HEK293 (cell line): ENCODE measurements around the gene ATAD2B.

Experiments used
- CTCF ChIA-PET: fragments of 350-600 bp; formaldehyde crosslinking; extraction: SDS; loops from one replicate; lab custom pipeline; 2021; ENCODE audit warnings: antibody characterized with exemption; lab: Yijun Ruan, JAX
- POLR2A ChIA-PET: fragments of 300-600 bp; formaldehyde crosslinking; extraction: SDS; loops from one replicate; lab custom pipeline; 2020; ENCODE audit warnings: antibody characterized with exemption, inconsistent platforms; lab: Yijun Ruan, JAX
- H3K27ac ChIP-seq: fragments of 200-500 bp; sonication (Bioruptor generic); 2 replicates; pipeline ENCODE4 v1.5.1; 2014; ENCODE audit warnings: low read depth, low read length, control low read depth, inconsistent platforms; ENCODE audit errors: extremely low read depth
- H3K36me3 ChIP-seq, 2 experiments: fragments of 200-500 bp in 1 of 2; sonication (Bioruptor generic) in 1 of 2; 1 replicate in 1 of 2; 2 replicates in 1 of 2; pipeline ENCODE4 v1.5.1; 2014 to 2017; ENCODE audit warnings: inconsistent platforms in 2 of 2, low read length in 2 of 2; ENCODE audit not compliant: control insufficient read depth in 2 of 2, insufficient read depth in 1 of 2
- H3K4me1 ChIP-seq: fragments of 200-500 bp; sonication (Bioruptor generic); 2 replicates; pipeline ENCODE4 v1.5.1; 2014; ENCODE audit warnings: mild to moderate bottlenecking, low read length, inconsistent platforms; ENCODE audit not compliant: control insufficient read depth, insufficient read depth
- H3K4me3 ChIP-seq: 2 replicates; pipeline ENCODE4 v1.5.1; 2011; ENCODE audit warnings: low read depth, mild to moderate bottlenecking, control low read depth, low read length, moderate library complexity
- H3K9me3 ChIP-seq: fragments of 200-500 bp; sonication (Bioruptor generic); 2 replicates; pipeline ENCODE4 v1.5.1; 2014; ENCODE audit warnings: low read depth, low read length, inconsistent platforms; ENCODE audit not compliant: control insufficient read depth, insufficient read depth
- CTCF ChIP-seq: fragments of 450-650 bp; formaldehyde crosslinking; IDR thresholded peaks from 2 replicates; pipeline ENCODE4 v1.5.1; 2016; ENCODE audit warnings: missing biosample characterization, missing genetic modification characterization
- FEZF1 ChIP-seq: fragments of 450-650 bp; formaldehyde crosslinking; IDR thresholded peaks from 2 replicates; pipeline ENCODE4 v1.5.1; 2016; ENCODE audit warnings: missing biosample characterization, missing genetic modification characterization
- GLIS2 ChIP-seq: fragments of 450-650 bp; formaldehyde crosslinking; IDR thresholded peaks from 2 replicates; pipeline ENCODE4 v1.5.1; 2016; ENCODE audit warnings: missing biosample characterization, missing genetic modification characterization
- KLF8 ChIP-seq: fragments of 450-650 bp; formaldehyde crosslinking; IDR thresholded peaks from 2 replicates; pipeline ENCODE4 v1.5.1; 2016; ENCODE audit warnings: missing biosample characterization, missing genetic modification characterization
- PRDM4 ChIP-seq: fragments of 450-650 bp; formaldehyde crosslinking; IDR thresholded peaks from 2 replicates; pipeline ENCODE4 v1.5.1; 2017; ENCODE audit warnings: missing biosample characterization, missing genetic modification characterization
- RBAK ChIP-seq: fragments of 450-650 bp; formaldehyde crosslinking; IDR thresholded peaks from 2 replicates; pipeline ENCODE4 v1.5.1; 2016; ENCODE audit warnings: missing biosample characterization, missing genetic modification characterization
- ZBTB11 ChIP-seq: fragments of 450-650 bp; formaldehyde crosslinking; conservative IDR thresholded peaks from 2 replicates; pipeline ENCODE4 v1.5.1; 2016; ENCODE audit warnings: low read depth, missing biosample characterization, missing genetic modification characterization
- ZBTB21 ChIP-seq: fragments of 450-650 bp; formaldehyde crosslinking; IDR thresholded peaks from 2 replicates; pipeline ENCODE4 v1.5.1; 2017; ENCODE audit warnings: missing biosample characterization, missing genetic modification characterization
- ZBTB7A ChIP-seq: fragments of 450-650 bp; formaldehyde crosslinking; IDR thresholded peaks from 2 replicates; pipeline ENCODE4 v1.5.1; 2016; ENCODE audit warnings: low read depth, missing biosample characterization, missing genetic modification characterization
- ZNF121 ChIP-seq: fragments of 450-650 bp; formaldehyde crosslinking; IDR thresholded peaks from 2 replicates; pipeline ENCODE4 v1.5.1; 2016; ENCODE audit warnings: missing biosample characterization, missing genetic modification characterization
- ZNF221 ChIP-seq: fragments of 450-650 bp; formaldehyde crosslinking; IDR thresholded peaks from 2 replicates; pipeline ENCODE4 v1.5.1; 2017; ENCODE audit warnings: missing biosample characterization, missing genetic modification characterization, borderline replicate concordance
- ZNF23 ChIP-seq: fragments of 450-650 bp; formaldehyde crosslinking; IDR thresholded peaks from 2 replicates; pipeline ENCODE4 v1.5.1; 2016; ENCODE audit warnings: missing biosample characterization, missing genetic modification characterization, borderline replicate concordance
- ZNF24 ChIP-seq: fragments of 450-650 bp; formaldehyde crosslinking; IDR thresholded peaks from 2 replicates; pipeline ENCODE4 v1.5.1; 2016; ENCODE audit warnings: missing biosample characterization, missing genetic modification characterization
- ZNF354C ChIP-seq: fragments of 450-650 bp; formaldehyde crosslinking; IDR thresholded peaks from 2 replicates; pipeline ENCODE4 v1.5.1; 2016; ENCODE audit warnings: missing biosample characterization, missing genetic modification characterization, low read depth, borderline replicate concordance
- ZNF416 ChIP-seq: fragments of 450-650 bp; formaldehyde crosslinking; IDR thresholded peaks from 2 replicates; pipeline ENCODE4 v1.5.1; 2016; ENCODE audit warnings: missing biosample characterization, missing genetic modification characterization
- ZNF560 ChIP-seq: fragments of 450-650 bp; formaldehyde crosslinking; IDR thresholded peaks from 2 replicates; pipeline ENCODE4 v1.5.1; 2017; ENCODE audit warnings: missing biosample characterization, missing genetic modification characterization, borderline replicate concordance
- ZNF621 ChIP-seq: fragments of 450-650 bp; formaldehyde crosslinking; IDR thresholded peaks from 2 replicates; pipeline ENCODE4 v1.5.1; 2017; ENCODE audit warnings: missing biosample characterization, missing genetic modification characterization
- ZNF664 ChIP-seq: fragments of 450-650 bp; formaldehyde crosslinking; IDR thresholded peaks from 2 replicates; pipeline ENCODE4 v1.5.1; 2016; ENCODE audit warnings: missing biosample characterization, missing genetic modification characterization
- ZNF692 ChIP-seq: fragments of 450-650 bp; formaldehyde crosslinking; IDR thresholded peaks from 2 replicates; pipeline ENCODE4 v1.5.1; 2016; ENCODE audit warnings: missing biosample characterization, missing genetic modification characterization
- ZNF843 ChIP-seq: fragments of 450-650 bp; formaldehyde crosslinking; IDR thresholded peaks from 2 replicates; pipeline ENCODE4 v1.5.1; 2016; ENCODE audit warnings: missing biosample characterization, missing genetic modification characterization
- ZSCAN23 ChIP-seq: fragments of 450-650 bp; formaldehyde crosslinking; IDR thresholded peaks from 2 replicates; pipeline ENCODE4 v1.5.1; 2016; ENCODE audit warnings: missing biosample characterization, missing genetic modification characterization
- TF ChIP-seq, protein P1 (sequence below): fragments of 450-650 bp; formaldehyde crosslinking; IDR thresholded peaks from 2 replicates; pipeline ENCODE4 v1.5.1; 2016; ENCODE audit warnings: missing biosample characterization, missing genetic modification characterization, borderline replicate concordance

The ATAD2B gene

GRCh38 chr2:23944976-23945375, 18.1 kb upstream of the ATAD2B start:
- H3K4me1 ChIP-seq = peaks cover 12% of the 10 kb centered on the region
- H3K9me3 ChIP-seq = no peaks in the 10 kb centered on the region
- ChIA-PET CTCF (interaction anchor here (0.5 to 1.4 kb wide), 4 partner anchors 18 to 407 kb away, joined by 3 to 9 read pairs (median 3); partner anchors contain the start of gene ATAD2B), POLR2A (interaction anchor here (0.8 kb wide), 1 partner anchor 18 kb away, joined by 4 read pairs; the partner anchor contains the start of gene ATAD2B)
- H3K4me3 ChIP-seq = no peak overlapping the region
- TF ChIP-seq ZNF664 (tag by site-specific recombination) (0 out of 2 replicates have a peak, but pooled peaks have one; percentile 10), ZNF121 (tag by site-specific recombination) (no peak)
- TF ChIP-seq, all 188 proteins: peak for 1
- Histone ChIP-seq H3K27ac (no peak overlapping the region), H3K36me3 (peaks cover 0 to 13% of the 10 kb centered on the region in 2 experiments; a peak in 2 of 3 replicates)

DNA sequence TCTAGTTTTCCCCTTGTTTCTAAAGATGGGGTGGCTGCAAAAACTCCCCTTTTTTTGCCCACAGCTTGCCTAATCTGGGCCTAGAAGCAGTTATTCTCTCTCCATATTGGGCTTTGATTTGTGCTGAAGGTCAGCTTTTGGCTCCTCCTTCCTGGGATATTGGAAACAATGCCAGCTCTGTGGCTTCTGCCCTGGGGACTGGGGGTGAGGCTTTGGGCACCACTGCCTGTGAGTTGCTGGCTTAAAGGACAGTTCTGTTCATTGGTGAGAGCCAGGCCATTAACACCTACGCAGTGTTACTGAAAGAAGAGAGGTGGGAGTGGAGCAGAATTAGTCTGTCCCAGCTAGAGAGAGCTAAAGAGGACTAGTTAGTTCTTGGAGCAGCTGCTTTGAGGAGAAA, 17.6 kb upstream of the ATAD2B start:
- Histone ChIP-seq H3K9me3 (no peaks in the 10 kb centered on the region), H3K27ac (no peak overlapping the region), H3K36me3 (peaks cover 0 to 13% of the 10 kb centered on the region in 2 experiments; a peak in 2 of 3 replicates), H3K4me1 (peaks cover 12% of the 10 kb centered on the region), H3K4me3 (no peak overlapping the region)
- TF ChIP-seq ZBTB11 (tag by site-specific recombination) (no peak), ZSCAN23 (tag by site-specific recombination) (no peak), ZNF692 (no peak), GLIS2 (tag by site-specific recombination) (no peak), ZNF416 (tag by site-specific recombination) (no peak), ZBTB21 (no peak), KLF8 (tag by site-specific recombination) (no peak), ZBTB7A (tag by site-specific recombination) (no peak), ZNF221 (tag by site-specific recombination) (no peak), RBAK (tag by site-specific recombination) (no peak), ZNF843 (tag by site-specific recombination) (no peak)
- TF ChIP-seq, protein P1, sequence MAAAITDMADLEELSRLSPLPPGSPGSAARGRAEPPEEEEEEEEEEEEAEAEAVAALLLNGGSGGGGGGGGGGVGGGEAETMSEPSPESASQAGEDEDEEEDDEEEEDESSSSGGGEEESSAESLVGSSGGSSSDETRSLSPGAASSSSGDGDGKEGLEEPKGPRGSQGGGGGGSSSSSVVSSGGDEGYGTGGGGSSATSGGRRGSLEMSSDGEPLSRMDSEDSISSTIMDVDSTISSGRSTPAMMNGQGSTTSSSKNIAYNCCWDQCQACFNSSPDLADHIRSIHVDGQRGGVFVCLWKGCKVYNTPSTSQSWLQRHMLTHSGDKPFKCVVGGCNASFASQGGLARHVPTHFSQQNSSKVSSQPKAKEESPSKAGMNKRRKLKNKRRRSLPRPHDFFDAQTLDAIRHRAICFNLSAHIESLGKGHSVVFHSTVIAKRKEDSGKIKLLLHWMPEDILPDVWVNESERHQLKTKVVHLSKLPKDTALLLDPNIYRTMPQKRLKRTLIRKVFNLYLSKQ = no peak
- ChIA-PET POLR2A (no interaction called here), CTCF (interaction anchor here (0.5 to 1.4 kb wide), 4 partner anchors 18 to 408 kb away, joined by 3 to 9 read pairs (median 3); partner anchors contain the start of gene ATAD2B)

DNA sequence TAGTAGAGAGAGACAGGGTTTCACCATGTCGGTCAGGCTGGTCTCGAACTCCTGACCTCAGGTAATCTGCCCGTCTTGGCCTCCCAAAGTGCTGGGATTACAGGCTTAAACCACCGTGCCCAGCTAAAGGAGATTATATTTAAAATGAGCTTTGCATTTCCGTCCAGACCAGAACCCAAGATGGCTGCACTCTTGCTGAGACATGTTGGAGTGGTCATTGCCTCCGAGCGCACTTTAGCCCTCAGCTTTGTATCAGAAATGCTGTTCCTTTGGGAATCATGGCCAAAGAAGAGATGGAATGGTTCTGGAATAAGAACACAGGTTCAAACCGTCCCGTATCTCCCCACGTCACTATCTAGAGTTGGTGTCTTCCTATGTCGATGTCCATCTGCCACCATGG, 16.7 kb upstream of the ATAD2B start:
- no peak overlapping the region for H3K27ac ChIP-seq
- ChIA-PET POLR2A (no interaction called here), CTCF (interaction anchor here (0.6 kb wide), 1 partner anchor 41 kb away, joined by 5 read pairs; no protein-coding TSS in a partner anchor)
- H3K36me3 ChIP-seq = peaks cover 0 to 13% of the 10 kb centered on the region in 2 experiments; a peak in 2 of 3 replicates
- H3K4me1 ChIP-seq = peaks cover 12% of the 10 kb centered on the region
- no peaks in the 10 kb centered on the region for H3K9me3 ChIP-seq
- no peak overlapping the region for H3K4me3 ChIP-seq
- no peak for TF ChIP-seq ZNF23
- TF ChIP-seq ZNF560 (tag by site-specific recombination) = no peak
- TF ChIP-seq CTCF (tag by site-specific recombination) = no peak
- TF ChIP-seq ZNF621 = no peak
- no peak for TF ChIP-seq FEZF1 (tag by site-specific recombination)
- TF ChIP-seq PRDM4 (tag by site-specific recombination) = no peak
- no peak for TF ChIP-seq ZNF24 (tag by site-specific recombination)
- TF ChIP-seq ZNF354C (tag by site-specific recombination) = no peak
